Retina (tissue), 1 donor: ENCODE data around the gene SHC4.

ENCODE experiments used
- DNase-seq: peaks from one replicate; pipeline ENCODE4 v3.0.0-alpha.2; 2016

Gene SHC4

GRCh38 chr15:48967336-48967735 is 3.6 kb upstream of the SHC4 start:
- DNase-seq: no peak

- DNase-seq: no peak
Measured at GRCh38 chr15:48966595-48967301, 3.0 kb upstream of the SHC4 start.

- DNase-seq: no peak
Measured at GRCh38 chr15:48965972-48966371, 2.3 kb upstream of the SHC4 start.

GRCh38 chr15:48964898-48965297 is 1.2 kb upstream of the SHC4 start:
- DNase-seq: no peak

- DNase-seq: peak; percentile 86
Measured at GRCh38 chr15:48962662-48963523, 826 bp downstream of the SHC4 start.

GRCh38 chr15:48955967-48956366 is 7.8 kb downstream of the SHC4 start:
- no peak for DNase-seq

- no peak for DNase-seq
Measured at GRCh38 chr15:48955370-48955769, 8.3 kb downstream of the SHC4 start.

GRCh38 chr15:48954538-48954937 is 9.2 kb downstream of the SHC4 start:
- DNase-seq: no peak

- DNase-seq: no peak
Measured at GRCh38 chr15:48946840-48947187, 16.9 kb downstream of the SHC4 start.

GRCh38 chr15:48946074-48946839 is 17.5 kb downstream of the SHC4 start:
- DNase-seq: no peak

GRCh38 chr15:48945386-48945785 is 18.3 kb downstream of the SHC4 start:
- no peak for DNase-seq

GRCh38 chr15:48941904-48942303 is 21.8 kb downstream of the SHC4 start:
- DNase-seq: no peak

GRCh38 chr15:48940508-48940907 is 23.2 kb downstream of the SHC4 start:
- no peak for DNase-seq

GRCh38 chr15:48939648-48940047 is 24.1 kb downstream of the SHC4 start:
- no peak for DNase-seq

- DNase-seq: no peak
Measured at GRCh38 chr15:48937886-48938285, 25.8 kb downstream of the SHC4 start.

- DNase-seq: no peak
Measured at GRCh38 chr15:48936666-48937065, 27.1 kb downstream of the SHC4 start.

GRCh38 chr15:48935236-48935635 is 28.5 kb downstream of the SHC4 start:
- DNase-seq: no peak

- no peak for DNase-seq
Measured at GRCh38 chr15:48930735-48931134, 33.0 kb downstream of the SHC4 start.

- DNase-seq: no peak
Measured at GRCh38 chr15:48929661-48930060, 34.1 kb downstream of the SHC4 start.

GRCh38 chr15:48928877-48929538 is 34.7 kb downstream of the SHC4 start:
- DNase-seq: no peak

GRCh38 chr15:48925714-48926223 is 38.0 kb downstream of the SHC4 start:
- no peak for DNase-seq

GRCh38 chr15:48924528-48925393 is 39.0 kb downstream of the SHC4 start:
- no peak for DNase-seq
